Measurements from ENCODE around the gene CCDC15.

DNA sequence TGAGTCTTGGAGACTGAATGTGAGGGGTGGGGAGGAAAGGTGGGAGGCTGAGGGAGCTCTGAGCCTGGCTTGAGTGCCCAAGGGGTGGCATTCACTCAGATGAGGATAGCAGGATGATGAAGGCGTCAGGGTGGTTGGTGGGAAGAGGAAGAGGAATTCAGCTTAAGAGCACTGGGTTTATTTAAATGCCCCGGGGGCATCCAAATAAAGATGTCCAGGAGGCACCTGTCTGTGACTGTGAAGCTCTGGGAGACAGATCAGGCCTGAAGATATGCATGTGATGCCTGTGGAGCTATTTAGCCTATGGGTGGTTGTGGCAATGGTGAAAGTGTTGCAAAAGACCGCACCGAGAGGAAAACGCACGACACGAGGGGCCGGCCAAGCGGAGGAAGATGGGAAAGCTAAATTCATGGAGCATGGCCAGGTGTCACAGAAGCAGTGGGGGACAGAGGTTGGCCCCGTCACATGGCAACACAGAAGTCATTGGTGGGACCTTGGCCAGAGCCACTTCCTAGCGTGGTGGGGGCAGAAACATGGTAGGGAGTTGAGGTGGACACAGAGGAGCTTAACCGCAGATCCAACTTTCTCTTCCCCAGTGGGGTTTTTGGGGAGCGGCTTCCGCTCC lies 124.6 kb downstream of the CCDC15 start:
- no peak for TF ChIP-seq POLR2A (IDR thresholded peaks at IDR 0.05; ENCODE audit: low read depth, low read length)
- no peak for TF ChIP-seq POLR2AphosphoS5 (IDR thresholded peaks at IDR 0.05; ENCODE audit: low read depth, low read length)
- no peak for TF ChIP-seq SPI1 (IDR thresholded peaks at IDR 0.05; ENCODE audit: low read depth, low read length)
- no peak for TF ChIP-seq TAF1 (IDR thresholded peaks at IDR 0.05; ENCODE audit: low read depth, low read length)

Measured in GM12891 (cell line).